Dermis blood vessel endothelial cell (primary cell): ENCODE measurements around the gene ATCAY. TPM values are rescaled to one million over a fixed set of nuclear protein-coding genes. Genes with fewer than 3 reads are reported as not detected.
"Not testable (repeated sequence)": the region's sequence is repeated elsewhere in the genome, so short reads cannot be mapped to it uniquely, and the experiment has no call there.

Experiments
- DNase-seq: peaks from one replicate; pipeline ENCODE4 v3.0.0; 2010
- total RNA-seq: library from RNA; depleted of rRNA; stranded (reverse); fragments of >200 nt; gene quantifications from 2 replicates; pipeline ENCODE4 v1.2.3, GENCODE V29; 2014

Gene ATCAY
- total RNA-seq, 1 donor from 2014 or later = not detected

DNA sequence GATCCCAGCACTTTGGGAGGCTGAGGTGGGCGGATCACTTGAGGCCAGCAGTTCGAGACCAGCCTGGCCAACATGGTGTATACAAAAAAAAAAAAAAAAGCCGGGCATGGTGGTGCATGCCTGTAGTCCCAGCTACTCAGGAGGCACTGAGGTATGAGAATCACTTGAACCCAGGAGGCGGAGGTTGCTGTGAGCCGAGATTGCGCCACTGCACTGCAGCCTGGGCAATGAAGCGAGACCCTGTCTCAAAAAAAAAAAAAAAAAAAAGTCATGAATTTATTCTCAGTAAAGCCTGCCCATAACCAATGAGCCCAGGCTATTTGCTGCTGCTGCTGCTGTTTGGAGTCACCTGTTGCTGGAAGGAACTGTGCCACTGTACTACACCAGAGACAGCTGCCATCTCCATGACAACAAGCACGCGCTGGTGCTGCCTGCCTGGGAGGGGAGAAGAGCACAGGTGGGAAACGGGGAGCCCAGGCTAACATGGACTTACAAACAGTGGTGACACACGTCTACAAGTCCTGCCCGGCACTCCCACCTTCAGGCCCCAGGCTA lies 23.0 kb upstream of the ATCAY start:
- DNase-seq = no peak

DNA sequence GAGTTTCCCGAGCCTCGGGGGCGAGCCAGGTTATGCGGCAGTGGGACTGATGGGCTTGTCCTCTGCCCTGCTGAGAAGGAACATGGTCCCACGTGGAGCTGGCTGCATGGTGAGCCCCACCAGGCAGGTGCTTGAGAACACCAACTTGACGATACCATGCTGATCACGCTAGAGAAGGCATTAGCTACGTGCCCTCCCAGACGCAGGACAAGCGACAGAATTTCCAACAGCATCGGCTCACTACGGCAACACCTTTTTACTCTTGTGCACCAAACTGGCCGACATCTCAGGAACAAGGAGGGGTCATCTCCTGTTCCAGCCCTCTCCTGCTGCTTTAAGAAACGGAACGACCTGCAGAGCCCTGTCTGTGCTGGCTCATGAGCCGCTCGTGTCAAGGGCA lies 20.0 kb upstream of the ATCAY start:
- DNase-seq = no peak

DNA sequence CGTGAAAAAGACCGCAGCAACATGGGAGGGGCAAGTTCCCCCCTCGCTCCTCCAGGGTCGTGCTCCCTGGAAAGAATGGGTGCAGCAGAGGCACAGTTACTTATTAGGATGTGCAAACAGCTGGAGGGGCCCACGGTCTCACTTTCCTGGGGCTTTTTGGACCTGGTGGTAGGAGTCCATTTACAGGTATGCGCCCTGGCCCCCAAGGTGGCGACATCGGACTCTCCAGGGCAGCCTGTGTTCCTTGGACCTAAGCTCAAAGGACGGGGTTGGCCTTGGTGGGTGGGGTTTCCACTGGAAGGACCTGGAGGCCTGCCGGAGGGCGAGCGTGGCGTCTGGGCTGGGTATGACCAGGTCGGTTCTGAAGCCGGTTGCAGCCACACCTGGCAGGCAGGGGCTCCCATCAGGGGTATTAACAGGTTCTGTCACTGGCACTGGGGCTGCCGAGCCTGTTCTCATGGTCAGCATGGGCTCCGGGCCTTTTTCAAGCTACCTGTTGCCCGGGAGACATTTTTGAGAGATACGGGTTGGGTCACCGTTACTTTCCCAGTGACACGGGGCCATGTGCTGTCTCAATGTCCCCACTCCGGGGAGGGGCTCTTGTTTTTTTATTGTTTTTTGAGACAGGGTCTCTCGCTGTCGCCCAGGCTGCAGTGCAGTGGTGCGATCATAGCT lies 17.5 kb upstream of the ATCAY start:
- no peak for DNase-seq

DNA sequence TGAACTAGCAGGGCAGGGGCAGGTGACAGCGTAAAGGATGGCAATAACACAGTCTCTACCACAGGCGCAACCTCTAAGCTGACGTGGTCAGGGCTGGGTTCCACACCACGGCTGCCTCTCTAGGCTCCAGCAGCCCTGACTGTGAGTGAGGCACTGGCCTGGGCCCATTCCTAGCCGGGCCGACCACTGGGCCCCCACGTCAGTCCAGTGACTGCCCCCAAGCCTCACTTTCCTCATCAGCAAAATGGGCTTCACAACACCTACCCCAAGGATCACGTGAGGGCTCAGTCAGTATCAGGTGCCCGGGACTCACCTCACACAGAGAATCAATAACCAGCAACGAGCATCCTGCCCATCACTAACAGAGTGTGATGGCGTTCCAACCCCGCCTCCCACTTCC lies 16.8 kb upstream of the ATCAY start:
- DNase-seq = no peak

DNA sequence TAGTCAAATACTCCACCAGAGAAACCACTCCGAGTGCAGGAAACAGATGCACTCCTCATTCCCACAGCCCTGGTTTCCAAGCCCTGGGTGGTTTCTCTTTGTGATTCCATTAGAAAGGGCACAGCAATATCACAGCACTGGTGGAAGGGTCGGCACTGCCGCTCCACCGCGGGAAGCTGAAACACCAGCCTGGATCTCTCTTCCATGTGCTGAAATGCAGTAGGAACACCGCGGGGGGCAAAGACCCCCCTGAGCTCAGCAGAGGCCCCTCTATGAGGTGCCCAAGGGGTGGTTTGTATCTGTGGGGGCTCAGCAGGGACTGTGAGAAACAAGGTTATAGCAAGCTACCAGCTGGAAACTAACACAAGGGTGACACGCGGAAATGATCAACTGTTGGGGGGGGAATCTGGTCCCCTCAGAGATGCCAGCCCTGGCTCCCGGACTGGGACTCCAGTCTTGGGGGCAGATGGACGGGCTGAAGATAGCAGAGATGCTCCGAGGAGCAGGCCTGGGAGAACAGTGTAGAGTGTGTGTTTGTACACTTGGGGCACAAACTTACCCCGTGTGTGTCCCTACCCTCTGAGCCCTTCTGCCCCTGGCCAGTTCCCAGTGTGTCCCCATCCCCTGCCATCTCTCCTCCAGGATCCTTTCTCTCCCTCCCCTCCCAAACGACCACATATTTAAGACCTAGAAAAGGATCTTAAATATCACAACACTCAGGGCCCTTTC lies 13.4 kb upstream of the ATCAY start:
- peak; percentile 27 for DNase-seq

DNA sequence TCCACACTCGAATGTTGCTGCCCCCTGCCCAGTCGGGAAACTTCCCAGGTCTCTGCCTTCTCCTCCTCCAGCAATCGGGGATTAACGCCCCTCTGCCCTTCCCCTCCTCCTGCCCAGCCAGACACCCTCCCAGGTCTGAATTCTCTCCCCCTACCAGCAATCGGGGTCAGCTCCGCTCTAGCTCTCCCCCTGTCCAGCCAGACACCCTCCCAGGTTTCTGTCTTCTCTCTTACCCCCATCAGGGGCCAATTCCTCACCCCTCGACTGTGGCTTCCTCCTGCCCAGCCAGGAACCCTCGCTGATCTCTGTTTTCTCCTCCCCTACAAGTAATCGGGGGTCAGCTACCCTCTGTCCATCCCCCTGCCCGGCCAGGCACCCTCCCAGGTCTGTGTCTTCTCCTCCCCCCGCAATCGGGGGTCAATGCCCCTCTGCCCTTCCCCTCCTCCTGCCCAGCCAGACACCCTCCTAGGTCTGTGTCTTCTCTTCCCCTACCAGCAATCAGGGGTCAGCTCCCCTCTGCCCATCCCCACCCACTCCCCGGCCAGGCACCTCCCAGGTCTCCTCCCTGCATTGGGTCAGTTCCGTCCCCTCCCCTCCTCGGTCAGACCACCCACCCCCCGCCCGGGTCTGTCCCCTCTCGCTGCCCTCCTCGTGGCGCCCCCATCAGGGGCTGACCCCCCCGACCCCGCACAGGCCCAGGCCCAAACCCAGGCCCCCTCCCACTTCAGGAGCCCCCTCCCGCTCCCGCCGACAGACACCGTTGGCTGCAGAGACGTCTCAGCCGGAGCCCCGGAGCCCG lies 12.3 kb upstream of the ATCAY start:
- DNase-seq = no peak

DNA sequence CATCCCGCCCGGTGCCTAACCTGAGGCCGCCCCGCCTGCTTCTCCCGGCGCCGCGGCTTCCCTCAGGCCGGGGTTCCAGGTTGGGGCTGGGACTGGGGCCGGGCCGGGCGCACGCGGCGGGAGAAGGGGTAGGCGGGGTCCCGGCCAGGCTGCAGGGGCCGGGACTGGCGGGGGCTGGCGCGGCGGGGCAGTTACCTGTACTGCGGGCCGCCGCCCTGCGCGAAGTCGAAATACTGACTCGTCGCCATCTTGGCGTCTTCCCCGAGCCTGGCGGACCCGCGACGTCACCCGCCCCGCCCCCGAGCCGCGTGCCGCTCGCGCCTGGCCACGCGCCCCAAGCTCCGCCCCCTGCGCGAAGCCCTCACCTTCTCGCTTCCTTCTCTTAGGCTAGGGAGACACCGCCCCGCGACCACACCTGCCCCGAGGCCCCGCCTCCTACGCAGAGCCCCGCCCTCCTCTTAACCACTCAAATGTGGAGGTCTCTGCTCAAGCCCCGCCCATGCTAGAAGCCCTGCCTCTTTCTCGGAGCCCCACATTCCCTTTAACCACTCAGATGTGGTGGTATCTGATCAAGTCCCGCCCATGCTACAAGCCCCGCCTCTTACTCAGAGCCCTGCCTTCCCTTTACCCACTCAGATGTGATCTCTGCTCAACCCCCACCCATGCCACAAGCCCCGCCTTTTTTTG lies 11.6 kb upstream of the ATCAY start, which contains the start of gene ZFR2:
Gene ZFR2, minus strand, starts transcription at position 269 of the 687 bp plus-strand sequence. Its CDS starts 21 bp downstream, at position 248.
- no peak for DNase-seq

DNA sequence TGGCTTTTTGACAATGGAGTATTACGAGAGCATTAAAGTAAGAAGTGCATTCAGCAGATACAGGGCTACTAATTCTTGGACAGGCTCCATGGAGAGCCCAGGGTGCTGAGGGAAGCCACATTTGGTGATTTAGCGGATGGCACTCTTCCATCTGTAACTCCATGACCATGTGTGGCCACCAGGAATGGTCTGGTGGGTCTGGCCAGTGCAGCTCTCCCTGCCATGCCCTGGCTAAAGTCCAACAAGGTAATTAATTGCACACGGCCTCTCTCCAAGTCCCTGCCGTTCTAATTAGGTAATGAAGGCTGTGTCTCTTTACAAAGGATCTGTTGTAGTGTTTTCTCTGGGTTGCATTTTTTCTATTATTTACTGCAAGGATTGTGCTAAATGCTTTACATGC lies 7.3 kb upstream of the ATCAY start:
- no peak for DNase-seq

DNA sequence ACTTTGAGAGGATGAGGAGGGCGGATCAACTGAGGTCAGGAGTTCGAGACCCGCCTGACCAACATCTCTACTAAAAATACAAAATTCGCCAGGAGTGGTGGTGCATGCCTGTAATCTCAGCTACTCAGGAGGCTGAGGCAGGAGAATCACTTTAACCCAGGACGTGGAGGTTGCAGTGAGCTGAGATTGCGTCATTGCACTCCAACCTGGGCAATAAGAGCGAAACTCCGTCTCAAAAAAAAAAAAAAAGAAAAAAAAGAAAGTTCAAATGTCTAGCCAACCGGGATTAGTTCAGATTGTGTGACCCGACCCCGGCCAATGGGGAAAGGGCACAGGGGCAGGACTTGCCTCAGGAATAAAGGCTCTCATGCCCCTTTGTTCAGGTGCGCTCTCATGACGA lies 5.8 kb upstream of the ATCAY start:
- not testable (repeated sequence) for DNase-seq

DNA sequence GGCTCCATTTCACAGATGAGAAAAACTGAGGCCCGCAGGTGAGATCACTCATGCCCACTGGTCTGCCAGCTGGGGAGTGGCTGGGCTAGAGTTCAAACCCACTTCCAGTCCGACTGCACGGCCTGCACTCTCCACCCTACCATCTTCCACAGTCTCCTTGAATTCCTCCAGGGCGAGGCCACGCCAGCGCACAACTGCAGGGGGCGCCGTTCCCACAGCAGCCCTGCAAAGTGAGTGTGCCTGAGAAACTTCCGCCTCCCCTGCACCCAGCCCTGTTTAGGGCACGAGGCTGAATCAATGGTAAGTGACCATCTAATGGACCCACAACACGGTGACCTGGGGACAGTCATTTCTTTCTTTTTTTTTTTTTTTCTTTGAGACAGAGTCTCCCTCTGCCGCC lies 829 bp upstream of the ATCAY start:
- DNase-seq = no peak

DNA sequence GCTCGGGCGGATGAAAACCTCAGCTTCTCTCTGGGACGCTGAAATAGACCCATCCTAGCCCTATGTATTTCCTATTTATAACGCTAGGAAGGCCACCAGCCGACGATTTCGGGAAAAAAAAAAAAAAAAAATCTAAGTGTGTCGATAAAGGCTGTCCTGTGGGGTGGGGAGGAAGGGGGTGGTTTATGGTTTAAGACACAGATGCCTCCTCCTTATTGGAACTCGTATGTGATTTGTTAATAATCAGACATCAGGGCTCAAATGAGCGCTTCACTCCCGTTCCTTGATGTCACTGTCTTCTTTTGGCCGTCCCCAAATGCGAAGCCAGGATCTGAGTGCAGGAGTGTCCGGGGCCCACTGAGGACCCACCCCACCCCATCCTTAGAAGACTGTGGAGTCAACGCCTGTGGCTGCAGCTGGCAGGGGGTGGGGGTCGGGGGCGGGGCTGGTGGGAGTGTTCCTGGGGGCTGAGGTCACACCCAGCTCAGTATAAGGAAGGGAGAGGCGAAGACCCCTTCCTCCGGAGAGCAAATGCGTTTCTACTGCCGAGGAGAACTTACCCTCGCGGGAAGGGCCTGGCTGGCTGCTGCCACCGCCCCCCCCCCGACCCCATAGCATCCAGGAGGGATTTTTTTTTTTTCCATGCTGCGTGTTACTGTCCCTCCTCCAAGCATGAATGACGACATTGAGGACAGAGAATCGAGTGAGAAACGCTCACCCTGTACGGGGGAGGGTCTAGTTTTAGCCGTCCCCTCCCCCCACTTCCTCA lies 971 bp downstream of the ATCAY start:
- no peak for DNase-seq

DNA sequence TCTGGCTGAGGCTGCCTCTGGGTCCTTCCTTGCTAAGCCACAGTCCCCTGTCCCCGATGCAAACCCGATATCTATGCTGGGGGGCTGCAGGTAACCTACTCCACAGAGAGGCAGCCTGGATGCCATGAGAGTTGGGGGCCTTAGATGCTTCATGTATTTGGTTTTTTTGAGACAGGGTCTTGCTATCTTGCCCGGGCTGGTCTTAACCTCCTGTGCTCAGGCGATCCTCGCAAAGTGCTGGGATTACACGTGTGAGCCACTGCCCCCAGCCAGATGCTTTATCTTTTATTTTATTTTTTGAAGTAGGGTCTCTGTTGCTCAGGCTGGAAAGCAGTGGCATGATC lies 1.5 kb downstream of the ATCAY start:
- no peak for DNase-seq

DNA sequence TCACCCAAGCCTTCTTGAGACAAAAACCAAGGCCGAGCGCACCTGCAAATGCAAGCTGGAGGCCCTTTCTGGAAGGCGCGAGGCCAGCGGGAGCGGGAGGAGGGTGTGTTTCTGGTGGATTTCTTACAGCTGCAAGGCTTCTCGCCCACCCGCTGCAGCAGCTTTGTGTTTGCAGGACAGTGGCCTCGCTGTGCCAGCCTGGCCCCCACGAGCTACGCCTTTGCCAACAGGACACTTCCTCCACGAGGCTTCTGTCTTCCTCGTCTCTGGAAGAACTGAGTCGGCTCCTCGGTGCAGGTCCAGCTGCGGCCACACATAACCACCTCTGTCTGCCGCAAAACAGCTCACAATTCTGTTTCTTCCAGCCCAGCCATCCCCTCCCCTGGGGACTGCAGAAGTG lies 10.1 kb downstream of the ATCAY start:
- no peak for DNase-seq

DNA sequence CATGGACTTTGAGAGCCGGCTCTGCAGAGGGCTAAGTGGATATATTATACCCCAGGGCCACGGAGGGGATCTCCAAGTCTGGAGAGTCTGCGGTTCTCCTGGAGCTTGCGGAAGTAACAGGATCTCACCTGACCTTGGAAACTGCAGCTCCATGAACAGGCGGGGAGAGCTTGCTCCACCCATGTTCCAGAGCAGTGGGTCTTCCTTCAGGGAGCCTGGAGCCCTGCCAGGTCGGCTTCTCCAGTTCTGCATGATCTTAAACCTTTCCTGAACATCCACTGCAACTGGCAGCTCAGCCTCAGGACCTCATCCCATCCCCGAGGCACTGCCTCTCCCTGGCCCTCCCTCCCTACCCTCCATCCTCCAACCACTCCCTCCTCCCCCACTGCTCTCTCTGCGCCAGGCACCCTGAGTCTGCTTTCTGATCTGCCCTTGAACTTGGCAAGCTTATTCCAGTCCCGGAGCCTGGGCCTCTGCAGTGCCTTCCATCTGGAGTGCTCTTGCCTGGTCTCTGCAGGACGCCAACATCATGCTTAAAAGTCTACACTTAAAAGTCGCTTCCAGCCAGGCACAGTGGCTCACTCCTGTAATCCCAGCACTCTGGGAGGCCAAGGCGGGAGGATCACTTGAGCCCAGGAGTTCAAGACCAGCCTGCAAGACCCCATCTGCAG lies 13.2 kb downstream of the ATCAY start:
- DNase-seq = no peak

DNA sequence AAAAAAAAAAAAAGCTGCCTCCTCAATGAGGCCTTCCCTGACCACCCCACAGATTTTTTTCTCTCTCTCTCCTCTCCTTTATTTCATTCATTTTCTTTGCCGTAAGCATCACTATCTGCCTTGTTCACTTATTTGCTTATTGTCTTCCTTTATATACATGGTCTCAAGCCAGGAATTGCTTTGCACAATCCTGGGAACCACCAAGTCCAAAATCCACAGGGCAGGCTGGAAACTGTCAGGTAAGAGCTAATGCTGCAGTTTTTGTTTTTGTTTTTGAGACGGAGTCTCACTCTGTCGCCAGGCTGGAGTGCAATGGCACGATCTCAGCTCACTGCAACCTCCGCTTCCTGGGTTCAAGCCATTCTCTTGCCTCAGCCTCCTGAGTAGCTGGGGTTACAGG lies 14.5 kb downstream of the ATCAY start:
- not testable (repeated sequence) for DNase-seq

DNA sequence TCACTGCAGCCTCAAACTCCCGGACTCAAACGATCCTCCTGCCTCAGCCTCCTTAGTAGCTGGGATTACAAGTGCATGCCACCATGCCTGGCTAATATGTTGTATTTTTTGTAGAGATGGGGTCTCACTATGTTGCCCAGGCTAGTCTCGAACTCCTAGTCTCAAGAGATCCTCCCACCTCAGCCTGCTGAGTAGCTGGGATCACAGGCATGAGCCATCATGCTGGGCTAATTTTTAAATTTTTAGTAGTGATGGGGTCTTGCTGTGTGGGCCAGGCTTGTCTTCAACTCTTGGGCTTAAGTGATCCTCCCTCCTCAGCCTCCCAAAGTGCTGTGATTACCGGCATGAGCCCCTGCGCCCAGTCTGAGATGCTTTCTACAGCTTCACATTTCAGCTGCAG lies 15.3 kb downstream of the ATCAY start:
- DNase-seq = no peak

DNA sequence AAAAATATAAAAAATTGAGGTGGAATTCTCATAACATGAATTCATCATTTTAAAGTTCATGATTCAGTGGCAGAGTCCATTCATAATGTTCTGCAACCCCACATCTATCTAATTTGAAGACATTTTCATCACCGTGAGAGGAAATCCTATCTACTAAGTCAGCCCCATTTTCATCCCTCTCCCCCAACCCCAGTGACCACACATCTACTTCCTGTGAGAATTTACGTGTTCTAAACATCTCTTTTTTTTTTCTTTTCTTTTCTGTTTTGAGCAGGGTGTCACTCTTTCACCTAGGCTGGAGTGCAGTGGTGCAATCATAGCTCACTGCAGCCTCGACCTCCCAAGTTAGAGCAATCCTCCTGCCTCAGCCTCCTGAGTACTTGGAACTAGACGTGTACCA lies 17.5 kb downstream of the ATCAY start:
- DNase-seq = no peak

DNA sequence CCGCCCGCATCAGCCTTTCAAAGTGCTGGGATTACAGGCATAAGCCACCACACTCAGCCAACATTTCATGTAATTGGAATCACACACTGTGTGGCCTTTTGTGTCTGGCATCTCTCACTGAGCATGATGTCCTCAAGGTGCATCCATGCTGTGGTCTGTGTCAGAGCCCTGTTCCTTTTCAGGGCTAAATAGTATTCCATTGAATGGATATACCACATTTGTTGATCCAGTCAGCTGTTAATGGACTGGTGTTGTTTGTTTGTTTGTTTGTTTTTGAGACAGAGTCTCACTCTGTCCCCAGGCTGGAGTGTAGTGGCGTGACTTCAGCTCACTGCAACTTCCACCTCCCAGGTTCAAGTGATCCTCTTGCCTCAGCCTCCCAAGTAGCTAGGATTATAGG lies 17.9 kb downstream of the ATCAY start:
- no peak for DNase-seq

DNA sequence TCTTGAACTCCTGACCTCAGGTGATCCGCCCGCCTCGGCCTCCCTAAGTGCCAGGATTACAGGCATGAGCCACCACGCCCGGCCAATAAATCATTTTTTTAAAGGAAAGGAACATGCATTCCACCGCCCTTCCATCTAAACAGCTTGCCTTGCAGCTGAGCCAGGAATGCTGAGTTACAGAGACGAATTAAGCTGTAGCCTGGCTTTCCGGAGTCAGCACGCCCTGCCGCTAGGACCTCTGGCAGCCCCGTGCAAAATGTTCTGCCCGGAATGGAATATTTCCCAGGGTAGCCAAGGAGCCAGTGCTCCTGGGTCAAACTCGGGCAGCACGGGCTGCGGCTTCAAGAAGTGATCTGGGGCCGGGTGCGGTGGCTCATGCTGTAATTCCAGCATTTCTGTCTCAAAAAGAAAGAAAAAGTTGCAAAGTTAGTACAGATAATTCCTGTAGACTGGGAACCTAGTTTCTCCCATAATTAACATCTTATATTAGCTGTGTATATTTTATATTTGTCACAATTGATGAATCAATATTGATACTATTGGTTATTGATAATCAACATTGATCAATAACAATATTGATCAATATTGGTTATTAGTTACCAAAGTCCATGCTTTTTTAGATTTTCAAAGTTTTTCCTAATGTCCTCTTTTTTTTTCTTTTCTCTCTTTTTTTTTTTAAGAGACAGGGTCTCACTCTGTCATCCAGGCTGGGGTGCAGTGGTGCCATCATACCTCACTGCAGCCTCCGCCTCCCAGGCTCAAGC lies 19.2 kb downstream of the ATCAY start:
- DNase-seq = no peak

DNA sequence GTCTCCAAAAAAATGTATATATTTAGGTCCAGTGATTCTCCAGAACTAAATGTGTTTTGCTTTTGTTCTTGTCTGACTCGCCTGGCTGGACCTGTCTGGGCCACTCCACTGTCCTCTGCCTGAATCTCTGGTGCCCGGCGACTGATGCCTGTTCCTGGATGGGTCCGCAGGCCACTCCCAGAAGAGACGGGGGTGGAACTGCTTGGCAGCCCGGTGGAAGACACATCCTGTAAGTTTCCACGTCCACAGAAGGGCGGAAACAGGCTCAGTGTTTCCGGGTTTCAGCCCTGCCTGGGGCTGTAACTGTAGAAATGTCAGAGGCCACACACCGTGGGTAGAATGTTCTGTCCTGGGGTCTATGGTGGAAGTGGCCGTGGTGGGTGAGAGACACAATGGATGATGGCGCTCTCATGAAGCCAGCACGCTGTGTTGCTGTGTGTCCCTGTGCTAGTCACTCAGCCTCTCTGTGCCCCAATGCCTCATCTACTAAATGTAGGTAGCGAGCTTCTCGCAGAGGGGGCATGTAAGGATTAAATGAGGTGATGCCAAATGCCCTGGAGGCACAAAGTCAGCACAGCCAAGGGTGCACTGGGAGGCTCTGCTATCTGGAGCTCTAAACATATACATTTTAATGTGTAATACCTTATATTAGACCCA lies 22.0 kb downstream of the ATCAY start:
- DNase-seq = no peak
